GM23338 (cell line): ENCODE results near the gene LACRT. TPM values are rescaled to one million over a fixed set of nuclear protein-coding genes. Genes with fewer than 3 reads are reported as not detected.
"Not testable (repeated sequence)": the region's sequence is repeated elsewhere in the genome, so short reads cannot be mapped to it uniquely, and the experiment has no call there.

Source experiments
- ATAC-seq: fragments of 200-7000 bp; cut with Tn5 transposase; 3 replicates; pipeline ENCODE4 v1.9.1; 2020
- DNase-seq: peaks from one replicate; pipeline ENCODE4 v3.0.0-alpha.2; 2015; ENCODE audit warnings: low spot score
- H2AFZ ChIP-seq: fragments of 200-600 bp; sonication (generic); 2 replicates; pipeline ENCODE4 v1.8.0; 2016; ENCODE audit warnings: antibody characterized with exemption, mild to moderate bottlenecking, moderate library complexity
- H3F3A ChIP-seq: fragments of 200-600 bp; sonication (generic); replicated peaks from 2 replicates; pipeline ENCODE4 v1.8.0; 2017; ENCODE audit warnings: antibody characterized with exemption, mixed run types, low read depth
- H3K27ac ChIP-seq: fragments of 200-600 bp; sonication (generic); 2 replicates; pipeline ENCODE4 v1.6.1; 2016; ENCODE audit warnings: low read depth
- H3K27me3 ChIP-seq: fragments of 200-600 bp; sonication (generic); 2 replicates; pipeline ENCODE4 v1.8.0; 2016; ENCODE audit warnings: mild to moderate bottlenecking, mixed run types, moderate library complexity; ENCODE audit not compliant: insufficient read depth
- H3K36me3 ChIP-seq: fragments of 200-600 bp; sonication (generic); 2 replicates; pipeline ENCODE4 v1.8.0; 2016; ENCODE audit warnings: mild to moderate bottlenecking; ENCODE audit not compliant: insufficient read depth
- H3K4me1 ChIP-seq: fragments of 200-600 bp; sonication (generic); 2 replicates; pipeline ENCODE4 v1.8.0; 2016; ENCODE audit warnings: mild to moderate bottlenecking, moderate library complexity; ENCODE audit not compliant: insufficient read depth
- H3K4me2 ChIP-seq: fragments of 200-600 bp; sonication (generic); 2 replicates; pipeline ENCODE4 v1.7.1; 2017; ENCODE audit warnings: mixed run types
- H3K4me3 ChIP-seq: fragments of 200-600 bp; sonication (generic); 2 replicates; pipeline ENCODE4 v1.6.1; 2016; ENCODE audit warnings: mixed run types
- H3K79me2 ChIP-seq: fragments of 200-600 bp; sonication (generic); replicated peaks from 2 replicates; pipeline ENCODE4 v1.8.0; 2017; ENCODE audit warnings: mild to moderate bottlenecking; ENCODE audit not compliant: insufficient read depth
- H3K9me2 ChIP-seq: fragments of 200-600 bp; sonication (generic); 2 replicates; pipeline ENCODE4 v1.8.0; 2017; ENCODE audit not compliant: insufficient read depth
- H4K20me1 ChIP-seq: fragments of 200-600 bp; sonication (generic); replicated peaks from 2 replicates; pipeline ENCODE4 v1.8.0; 2017; ENCODE audit warnings: mild to moderate bottlenecking; ENCODE audit not compliant: insufficient read depth
- H3K27ac Mint-ChIP-seq: 2 replicates; pipeline ENCODE4 v1.8.0; 2020; ENCODE audit warnings: inconsistent platforms, mild to moderate bottlenecking, moderate library complexity, mixed read lengths
- H3K27me3 Mint-ChIP-seq: 3 replicates; pipeline ENCODE4 v1.8.0; 2022; ENCODE audit warnings: low read depth, mild to moderate bottlenecking, moderate library complexity, mixed read lengths, inconsistent platforms; ENCODE audit not compliant: insufficient read depth, poor library complexity
- H3K36me3 Mint-ChIP-seq: 3 replicates; pipeline ENCODE4 v1.8.0; 2021; ENCODE audit warnings: low read depth, mild to moderate bottlenecking, inconsistent platforms, moderate library complexity, mixed read lengths
- H3K4me1 Mint-ChIP-seq: 3 replicates; pipeline ENCODE4 v1.8.0; 2020; ENCODE audit warnings: mild to moderate bottlenecking, inconsistent platforms, mixed read lengths
- H3K4me3 Mint-ChIP-seq: 3 replicates; pipeline ENCODE4 v1.8.0; 2021; ENCODE audit warnings: moderate library complexity, mild to moderate bottlenecking, inconsistent platforms, mixed read lengths
- H3K9me3 Mint-ChIP-seq: 3 replicates; pipeline ENCODE4 v1.8.0; 2020; ENCODE audit warnings: moderate library complexity, mild to moderate bottlenecking, inconsistent platforms, mixed read lengths
- ETS1 ChIP-seq: IDR thresholded peaks from 2 replicates; pipeline ENCODE4 v1.6.1; 2016; ENCODE audit warnings: antibody characterized with exemption
- EZH2 ChIP-seq: fragments of 200-600 bp; sonication (generic); IDR thresholded peaks from one replicate; pipeline ENCODE4 v1.8.0; 2017; ENCODE audit warnings: antibody characterized with exemption, mild to moderate bottlenecking, low read depth; ENCODE audit not compliant: unreplicated experiment
- JUNB ChIP-seq: IDR thresholded peaks from one replicate; pipeline ENCODE4 v1.6.1; 2016; ENCODE audit warnings: antibody characterized with exemption; ENCODE audit not compliant: unreplicated experiment
- POLR2AphosphoS5 ChIP-seq: IDR thresholded peaks from 2 replicates; pipeline ENCODE4 v1.6.1; 2016; ENCODE audit warnings: antibody characterized with exemption, low read depth
- STAT1 ChIP-seq: IDR thresholded peaks from one replicate; pipeline ENCODE4 v1.6.1; 2016; ENCODE audit warnings: antibody characterized with exemption; ENCODE audit not compliant: unreplicated experiment
- ZNF114 ChIP-seq: fragments of 250-450 bp; sonication (Bioruptor Pico); IDR thresholded peaks from 2 replicates; pipeline ENCODE4 v1.5.0; 2020; ENCODE audit warnings: mild to moderate bottlenecking, moderate library complexity
- ZNF331 ChIP-seq: fragments of 250-450 bp; sonication (Bioruptor Pico); IDR thresholded peaks from 2 replicates; pipeline ENCODE4 v1.5.0; 2020; ENCODE audit warnings: low read depth, mild to moderate bottlenecking, moderate library complexity
- polyA plus RNA-seq: library from polyadenylated mRNA; unstranded; fragments of >200 nt; fragmentation: Nextera tagmentation; extraction: Ambion mirVana; gene quantifications from 2 replicates; pipeline ENCODE4 v1.2.1, GENCODE V29; 2016
- total RNA-seq: library from RNA; depleted of rRNA; stranded (reverse); fragments of >200 nt; shearing (Covaris generic); gene quantifications from 2 replicates; pipeline ENCODE4 v1.2.3, GENCODE V29; 2014

LACRT gene
- total and polyA plus RNA-seq, 2 experiments from 2014 or later: not detected

GRCh38 chr12:54641554-54641953, 6.9 kb upstream of the LACRT start:
- peaks cover 5% of the 10 kb centered on the region; the same call in 1 of the 3 replicates for H3K9me3 Mint-ChIP-seq
- H3K36me3 Mint-ChIP-seq: no peaks in the 10 kb centered on the region
- Histone ChIP-seq H3K27ac (no peak overlapping the region), H3K4me1 (no peaks in the 10 kb centered on the region), H3K36me3 (no peaks in the 10 kb centered on the region), H3K79me2 (no peaks in the 10 kb centered on the region), H3K9me2 (peaks cover 10% of the 10 kb centered on the region; the same call in 1 of the 2 replicates), H4K20me1 (no peaks in the 10 kb centered on the region), H2AFZ (no peak overlapping the region), H3K4me2 (no peak overlapping the region), H3K27me3 (no peaks in the 10 kb centered on the region), H3K4me3 (no peak overlapping the region), H3F3A (no peaks in the 10 kb centered on the region)
- no peak overlapping the region for H3K4me3 Mint-ChIP-seq
- ATAC-seq: no peak
- no peaks in the 10 kb centered on the region for H3K27me3 Mint-ChIP-seq
- TF ChIP-seq ETS1 (no peak), ZNF331 (CRISPR knock-in tag) (no peak), JUNB (no peak), ZNF114 (no peak), POLR2AphosphoS5 (no peak), STAT1 (no peak), EZH2 (no peak)
- H3K27ac Mint-ChIP-seq: no peak overlapping the region
- no peak for DNase-seq
- no peaks in the 10 kb centered on the region for H3K4me1 Mint-ChIP-seq

- no peaks in the 10 kb centered on the region for H3K4me1 Mint-ChIP-seq
- Histone ChIP-seq H3K4me2 (no peak overlapping the region), H4K20me1 (no peaks in the 10 kb centered on the region), H3K36me3 (no peaks in the 10 kb centered on the region), H3K9me2 (peaks cover 10% of the 10 kb centered on the region; the same call in 1 of the 2 replicates), H3F3A (no peaks in the 10 kb centered on the region), H2AFZ (no peak overlapping the region), H3K27me3 (no peaks in the 10 kb centered on the region), H3K4me1 (no peaks in the 10 kb centered on the region), H3K27ac (no peak overlapping the region), H3K4me3 (no peak overlapping the region), H3K79me2 (no peaks in the 10 kb centered on the region)
- no peaks in the 10 kb centered on the region for H3K36me3 Mint-ChIP-seq
- H3K27me3 Mint-ChIP-seq: no peaks in the 10 kb centered on the region
- DNase-seq (no peak), ATAC-seq (no peak)
- no peak overlapping the region for H3K27ac Mint-ChIP-seq
- H3K4me3 Mint-ChIP-seq: no peak overlapping the region
- H3K9me3 Mint-ChIP-seq: peaks cover 5% of the 10 kb centered on the region; the same call in 1 of the 3 replicates
- TF ChIP-seq JUNB: no peak
These were observed 6.4 kb upstream of the LACRT start for GRCh38 chr12:54641089-54641488.

- not testable (repeated sequence) for H4K20me1 ChIP-seq, DNase-seq, H2AFZ ChIP-seq, H3K9me3 Mint-ChIP-seq, H3K79me2 ChIP-seq, H3K36me3 Mint-ChIP-seq, H3K4me2 ChIP-seq, ATAC-seq, H3K27me3 Mint-ChIP-seq, H3K27ac ChIP-seq, H3F3A ChIP-seq, H3K27me3 ChIP-seq, H3K27ac Mint-ChIP-seq, H3K4me3 ChIP-seq, H3K36me3 ChIP-seq, H3K4me1 Mint-ChIP-seq, H3K4me1 ChIP-seq, H3K4me3 Mint-ChIP-seq
- H3K9me2 ChIP-seq: peaks cover 11% of the 10 kb centered on the region; the same call in 1 of the 2 replicates
These were observed 4.4 kb upstream of the LACRT start for GRCh38 chr12:54639112-54639511.
